Measurements from ENCODE around the gene EP400. TPM values are rescaled to one million over a fixed set of nuclear protein-coding genes. Genes with fewer than 3 reads are reported as not detected.

Gene EP400
- total and polyA plus RNA-seq, 8 donors: 33.5 to 49.9 (median 41.4) TPM

DNA sequence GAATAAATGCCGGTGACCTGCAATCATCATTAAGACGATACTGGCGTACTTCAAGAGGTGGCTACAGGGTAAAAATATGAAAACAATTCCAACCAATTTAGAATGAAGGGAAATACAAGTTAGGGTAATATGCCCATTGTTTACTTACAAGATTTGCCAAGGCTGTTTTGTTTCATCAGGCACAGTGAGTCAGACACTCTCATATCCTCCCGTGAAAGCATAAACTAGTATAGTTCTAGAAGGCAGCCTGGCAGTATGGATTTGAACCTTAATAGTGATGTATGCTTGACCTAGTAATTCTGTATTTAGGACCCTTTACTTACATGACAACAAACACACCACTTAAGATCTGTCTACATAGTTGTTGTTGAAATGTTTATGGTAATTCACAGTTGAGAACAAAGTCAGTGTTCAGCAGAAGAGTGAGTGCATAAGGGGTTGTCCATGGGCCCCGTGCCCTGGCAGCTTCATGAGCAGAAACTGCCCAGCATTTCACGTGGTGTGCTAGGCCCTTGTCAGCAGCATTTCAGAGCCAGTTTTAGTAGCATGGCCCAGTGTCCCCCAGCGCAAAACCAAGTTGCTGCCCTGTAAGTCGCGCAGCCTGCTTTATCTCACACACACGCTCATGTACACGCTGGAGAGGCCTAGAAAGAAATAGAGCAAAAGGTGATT lies 80.8 kb downstream of the EP400 start:
- Histone ChIP-seq H3K4me3 (no peak overlapping the region), H3K27me3 (no peaks in the 10 kb centered on the region), H3K4me1 (no peaks in the 10 kb centered on the region), H3K9me3 (no peaks in the 10 kb centered on the region), H3K36me3 (peaks cover 0 to 100% of the 10 kb centered on the region in 2 donors), H3K27ac (no peak overlapping the region)
- TF ChIP-seq, protein P1, sequence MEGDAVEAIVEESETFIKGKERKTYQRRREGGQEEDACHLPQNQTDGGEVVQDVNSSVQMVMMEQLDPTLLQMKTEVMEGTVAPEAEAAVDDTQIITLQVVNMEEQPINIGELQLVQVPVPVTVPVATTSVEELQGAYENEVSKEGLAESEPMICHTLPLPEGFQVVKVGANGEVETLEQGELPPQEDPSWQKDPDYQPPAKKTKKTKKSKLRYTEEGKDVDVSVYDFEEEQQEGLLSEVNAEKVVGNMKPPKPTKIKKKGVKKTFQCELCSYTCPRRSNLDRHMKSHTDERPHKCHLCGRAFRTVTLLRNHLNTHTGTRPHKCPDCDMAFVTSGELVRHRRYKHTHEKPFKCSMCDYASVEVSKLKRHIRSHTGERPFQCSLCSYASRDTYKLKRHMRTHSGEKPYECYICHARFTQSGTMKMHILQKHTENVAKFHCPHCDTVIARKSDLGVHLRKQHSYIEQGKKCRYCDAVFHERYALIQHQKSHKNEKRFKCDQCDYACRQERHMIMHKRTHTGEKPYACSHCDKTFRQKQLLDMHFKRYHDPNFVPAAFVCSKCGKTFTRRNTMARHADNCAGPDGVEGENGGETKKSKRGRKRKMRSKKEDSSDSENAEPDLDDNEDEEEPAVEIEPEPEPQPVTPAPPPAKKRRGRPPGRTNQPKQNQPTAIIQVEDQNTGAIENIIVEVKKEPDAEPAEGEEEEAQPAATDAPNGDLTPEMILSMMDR (IDR thresholded peaks at IDR 0.05): no peak
- DNase-seq (no peak), ATAC-seq (no peak)
- intact Hi-C loops (cut with DNase I): no loop called here

DNA sequence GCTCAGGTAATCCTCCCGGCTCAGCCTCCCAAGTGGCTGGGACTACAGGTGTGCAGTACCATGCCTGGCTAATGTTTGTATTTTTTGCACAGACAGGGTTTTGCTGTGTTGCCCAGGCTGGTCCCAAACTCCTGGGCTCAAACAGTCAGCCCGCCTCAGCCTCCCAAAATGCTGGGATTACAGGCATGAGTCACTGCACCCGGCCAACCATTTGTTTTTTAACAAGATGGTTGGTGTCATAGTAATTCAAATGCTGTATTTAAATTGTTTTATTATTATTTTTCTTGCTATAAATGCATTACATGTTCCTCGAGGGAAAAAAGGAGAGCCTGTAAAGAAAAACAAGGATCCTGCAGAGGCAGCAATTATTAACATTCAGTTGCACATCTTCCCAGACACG lies 83.9 kb downstream of the EP400 start:
- DNase-seq: no peak
- no peak overlapping the region for H3K4me3 ChIP-seq
- H3K9me3 ChIP-seq: no peaks in the 10 kb centered on the region
- H3K27me3 ChIP-seq: no peaks in the 10 kb centered on the region
- peaks cover 0 to 100% of the 10 kb centered on the region in 2 donors for H3K36me3 ChIP-seq
- no peak overlapping the region for H3K27ac ChIP-seq
- intact Hi-C loops (cut with DNase I): no loop called here
- ATAC-seq: no peak
- TF ChIP-seq, protein P1 (IDR thresholded peaks at IDR 0.05): no peak
- H3K4me1 ChIP-seq: no peaks in the 10 kb centered on the region

DNA sequence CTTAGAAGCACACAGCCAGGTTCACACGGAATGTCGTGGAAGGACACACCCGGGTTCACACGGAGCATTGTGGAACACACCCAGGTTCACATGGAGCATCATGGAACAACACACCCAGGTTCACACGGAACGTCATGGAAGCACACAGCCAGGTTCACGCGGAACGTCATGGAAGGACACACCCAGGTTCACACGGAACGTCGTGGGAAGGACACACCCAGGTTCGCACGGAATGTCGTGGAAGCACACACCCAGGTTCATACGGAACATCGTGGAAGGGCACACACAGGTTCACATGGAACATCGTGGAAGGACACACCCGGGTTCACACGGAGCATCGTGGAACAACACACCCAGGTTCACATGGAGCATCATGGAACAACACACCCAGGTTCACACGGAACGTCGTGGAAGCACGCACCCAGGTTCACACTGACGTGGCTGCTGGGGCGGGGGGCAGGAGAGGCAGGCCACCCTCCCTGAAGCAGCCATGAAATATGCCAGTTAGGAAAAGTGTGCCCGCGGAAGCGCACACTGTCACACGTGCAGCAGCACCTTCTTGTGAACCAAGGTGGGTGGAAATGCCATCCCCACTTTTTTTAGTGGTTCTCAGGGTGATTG lies 86.4 kb downstream of the EP400 start:
- TF ChIP-seq, protein P1 (IDR thresholded peaks at IDR 0.05): no peak
- H3K4me1 ChIP-seq: no peaks in the 10 kb centered on the region
- H3K4me3 ChIP-seq: no peak overlapping the region
- no peak for DNase-seq
- H3K27me3 ChIP-seq: no peaks in the 10 kb centered on the region
- peaks cover 0 to 92% of the 10 kb centered on the region in 2 donors for H3K36me3 ChIP-seq
- H3K9me3 ChIP-seq: no peaks in the 10 kb centered on the region
- intact Hi-C loops (cut with DNase I): no loop called here
- ATAC-seq: no peak
- H3K27ac ChIP-seq: no peak overlapping the region

DNA sequence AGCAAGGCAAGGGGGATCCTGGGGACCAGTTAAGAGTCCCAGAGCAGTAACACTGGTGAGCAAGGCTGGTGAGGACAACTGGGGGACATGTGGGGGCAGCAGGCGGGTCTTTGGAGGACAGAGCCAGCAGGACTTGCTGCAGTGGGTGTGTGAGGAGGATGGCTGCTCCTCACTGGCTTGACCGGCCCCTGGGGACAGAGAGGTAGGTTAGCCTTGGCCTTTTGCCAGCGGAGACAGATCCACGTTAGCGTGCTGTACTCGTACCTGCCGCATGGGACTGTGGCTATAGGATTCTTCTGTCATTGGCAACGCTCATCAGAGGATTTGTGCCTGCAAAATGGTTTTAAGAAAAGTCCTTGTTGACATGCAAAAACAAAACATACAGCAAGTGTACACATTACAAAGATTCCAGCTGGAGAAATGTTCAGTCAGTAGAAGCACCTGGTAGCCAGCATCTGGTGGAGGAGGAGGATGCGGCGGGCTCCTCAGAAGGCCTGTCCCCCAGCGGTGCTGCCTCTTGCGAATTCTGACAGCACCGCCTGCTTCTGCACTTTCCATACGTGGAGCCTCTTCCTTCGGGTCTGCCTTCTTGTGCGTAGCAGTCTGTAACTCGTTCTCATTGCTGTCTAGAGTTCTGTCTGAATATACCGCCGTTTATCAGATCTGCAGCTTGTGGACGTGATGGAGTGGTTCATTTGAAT lies 91.3 kb downstream of the EP400 start:
- H3K27me3 ChIP-seq: no peaks in the 10 kb centered on the region
- DNase-seq: no peak
- no peak for ATAC-seq
- intact Hi-C loops (cut with DNase I): no loop called here
- TF ChIP-seq, protein P1 (IDR thresholded peaks at IDR 0.05): no peak
- H3K4me1 ChIP-seq: no peaks in the 10 kb centered on the region
- H3K36me3 ChIP-seq: peaks cover 0 to 92% of the 10 kb centered on the region in 2 donors
- no peak overlapping the region for H3K4me3 ChIP-seq
- no peak overlapping the region for H3K27ac ChIP-seq
- H3K9me3 ChIP-seq: no peaks in the 10 kb centered on the region

DNA sequence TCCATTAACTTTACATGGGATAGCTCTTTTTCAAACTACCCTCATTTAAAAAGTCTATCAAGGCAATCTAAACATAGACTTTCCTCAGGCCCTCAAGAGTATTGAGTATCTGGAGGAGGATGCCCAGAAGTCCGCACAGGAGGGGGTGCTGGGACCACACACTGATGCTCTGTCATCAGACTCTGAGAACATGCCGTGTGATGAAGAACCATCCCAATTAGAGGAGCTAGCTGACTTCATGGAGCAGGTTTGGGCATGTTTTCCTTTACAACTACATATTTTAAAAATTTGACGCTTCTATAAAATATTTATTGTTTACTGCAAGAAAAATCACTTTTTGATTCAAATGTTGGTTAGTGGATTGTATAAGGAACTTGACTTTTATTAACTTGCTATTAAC lies 93.5 kb downstream of the EP400 start:
- no peak for ATAC-seq
- DNase-seq: no peak
- Histone ChIP-seq H3K36me3 (peaks cover 0 to 90% of the 10 kb centered on the region in 2 donors), H3K4me1 (no peaks in the 10 kb centered on the region), H3K27me3 (no peaks in the 10 kb centered on the region), H3K4me3 (no peak overlapping the region), H3K27ac (no peak overlapping the region), H3K9me3 (no peaks in the 10 kb centered on the region)
- intact Hi-C loops (cut with DNase I): no loop called here
- TF ChIP-seq, protein P1 (IDR thresholded peaks at IDR 0.05): no peak
